NCI-H128 (cell line): ENCODE measurements around the gene MYMX.
A peak's percentile ranks its signal among the peaks of the same experiment; 100 is the strongest.

Experiments
- DNase-seq: peaks from one replicate; lab custom pipeline; 2025; ENCODE audit not compliant: unreplicated experiment; lab: John Stamatoyannopoulos, UW

MYMX gene

DNA sequence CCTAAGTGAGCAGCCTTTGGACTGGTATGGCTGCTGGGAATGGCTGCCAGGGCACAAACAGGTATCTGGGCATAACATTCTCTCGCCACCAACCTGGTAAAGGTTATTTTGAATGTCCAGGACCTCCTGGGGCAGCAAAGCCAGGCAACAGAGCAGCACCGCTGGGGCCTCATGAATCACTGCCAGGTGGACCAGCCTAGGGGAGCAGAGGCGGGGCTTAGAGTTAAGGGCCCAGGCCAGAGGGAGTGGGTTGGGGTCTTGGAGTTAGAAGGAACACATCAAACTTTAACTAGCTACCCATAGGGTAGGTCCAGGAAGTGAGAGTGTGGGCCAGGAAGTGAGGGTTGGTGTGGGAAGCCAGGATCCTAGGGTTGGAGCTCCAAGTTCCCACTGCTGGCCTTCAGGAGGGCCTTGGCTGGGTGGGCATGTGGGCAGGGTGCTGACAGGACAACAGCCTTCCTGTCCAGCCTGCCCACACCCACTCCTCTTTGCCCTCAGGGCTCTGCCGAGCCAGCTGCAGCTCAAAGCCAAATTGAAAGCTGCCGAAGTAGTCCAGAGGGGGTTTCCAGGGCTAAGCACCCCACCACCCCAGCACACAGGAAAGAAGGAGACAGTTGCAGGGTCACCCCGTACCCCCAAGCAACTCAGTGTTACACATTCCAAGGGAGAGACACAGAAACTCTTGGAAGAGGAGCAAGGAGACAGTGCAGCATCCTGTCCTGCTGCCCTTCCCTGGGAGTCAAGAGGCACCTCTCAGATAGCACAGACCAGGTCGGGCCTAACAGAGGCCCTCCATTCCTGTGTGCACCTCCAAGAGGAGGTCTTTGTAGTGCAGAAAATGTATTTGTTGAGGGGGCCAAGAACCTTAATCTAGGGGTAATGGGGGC is 46.0 kb downstream of the MYMX start:
- no peak for DNase-seq

DNA sequence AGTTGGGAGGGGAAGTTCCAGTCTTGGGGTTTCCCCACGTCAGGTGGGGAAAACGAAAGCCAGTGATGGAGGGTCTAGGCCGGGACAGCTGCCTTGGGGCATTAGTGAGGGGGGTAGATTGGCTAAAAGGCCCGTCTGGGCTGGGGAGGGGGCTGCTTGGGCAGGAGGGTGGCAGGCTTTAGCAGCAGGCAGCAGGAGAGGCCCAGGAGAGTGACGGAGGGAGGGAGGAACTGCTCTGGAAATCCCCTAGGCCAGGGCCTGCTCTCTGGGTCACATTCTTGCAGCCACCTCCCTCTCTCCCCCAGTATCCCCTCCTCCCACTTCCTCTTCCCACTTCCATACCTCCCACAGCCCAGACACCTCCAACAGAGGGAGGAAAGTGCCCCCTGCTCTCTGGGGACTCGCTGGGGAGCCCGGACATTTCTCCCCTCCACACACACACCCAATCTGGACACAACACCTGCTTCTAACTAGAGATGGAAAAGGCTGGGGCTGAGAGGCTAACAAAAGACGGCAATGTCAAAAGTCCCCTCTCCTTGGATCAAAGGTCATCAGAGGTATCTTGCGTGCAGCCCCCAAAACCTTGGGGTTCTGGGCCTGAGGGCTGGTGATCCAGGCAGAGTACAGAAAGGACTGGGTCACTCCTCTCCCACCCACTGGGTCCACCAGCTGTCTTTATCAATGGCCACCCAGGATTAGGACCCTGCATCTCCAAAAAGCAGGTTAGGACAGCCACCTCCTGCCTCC is 46.8 kb downstream of the MYMX start:
- no peak for DNase-seq

- DNase-seq: peak; percentile 6
Observed at GRCh38 chr6:44264154-44265006, 47.7 kb downstream of the MYMX start.

DNA sequence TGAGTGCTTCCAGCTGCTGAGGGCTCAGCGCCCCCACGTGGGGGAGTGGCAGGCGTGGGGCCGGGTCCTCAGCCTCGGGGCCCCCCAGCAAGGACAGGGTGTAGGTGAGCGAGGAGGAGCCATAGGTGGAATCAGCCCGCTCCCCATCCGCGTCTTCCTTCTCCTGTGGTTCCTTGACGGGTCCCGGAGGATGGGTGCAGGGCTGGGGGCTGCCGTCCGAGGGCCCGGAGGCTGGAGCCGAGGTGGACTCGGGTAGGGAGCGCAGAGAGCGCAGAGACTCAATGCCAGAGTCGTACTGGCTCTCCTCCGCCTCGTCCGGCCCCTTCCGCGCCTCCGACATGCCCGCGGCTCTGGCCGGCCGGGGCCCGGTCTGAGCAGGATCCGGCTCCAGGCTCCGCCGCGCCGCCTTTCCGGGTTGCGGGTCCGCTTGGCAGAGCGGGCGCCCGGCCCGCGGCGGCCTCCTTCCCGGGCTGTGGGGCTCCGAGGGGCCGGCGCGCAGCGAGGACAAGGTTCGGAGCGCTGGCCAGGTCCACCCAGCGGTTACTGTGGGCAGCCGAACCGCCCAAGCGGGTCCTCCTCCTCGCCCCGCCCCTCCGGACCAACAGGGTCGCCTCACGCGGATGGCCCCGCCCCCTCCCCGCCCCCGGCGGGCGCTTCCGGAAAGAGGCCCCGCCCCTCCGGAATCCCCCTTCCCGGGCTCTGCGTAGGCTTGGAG is 48.4 kb downstream of the MYMX start, which contains the start of gene NFKBIE:
TSS of gene NFKBIE (minus strand) at position 545 of the 715 bp plus-strand sequence. CDS start at position 340, 205 bp downstream.
- peak; percentile 59 for DNase-seq

- no peak for DNase-seq
Observed at GRCh38 chr6:44265722-44266233, 49.1 kb downstream of the MYMX start.

DNA sequence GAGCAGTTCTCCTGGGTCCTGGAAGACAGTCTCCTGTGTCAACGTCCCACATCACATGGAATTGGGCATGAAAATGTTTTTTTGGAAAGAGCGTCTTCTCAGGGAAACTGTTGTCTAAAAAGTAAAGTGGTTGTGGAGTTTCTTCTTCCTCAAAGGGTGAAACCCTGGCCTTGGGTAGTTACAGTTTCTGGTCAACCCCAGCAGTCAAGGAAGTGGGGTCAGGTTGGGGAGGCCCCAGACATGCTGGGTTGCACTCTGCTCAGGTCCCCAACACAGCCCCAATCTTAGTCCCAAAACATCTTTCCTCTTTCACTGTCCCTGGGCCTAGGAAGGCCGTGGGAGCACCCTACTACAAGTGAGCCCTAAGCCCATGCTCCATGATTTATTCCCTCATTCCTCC is 49.6 kb downstream of the MYMX start:
- no peak for DNase-seq

DNA sequence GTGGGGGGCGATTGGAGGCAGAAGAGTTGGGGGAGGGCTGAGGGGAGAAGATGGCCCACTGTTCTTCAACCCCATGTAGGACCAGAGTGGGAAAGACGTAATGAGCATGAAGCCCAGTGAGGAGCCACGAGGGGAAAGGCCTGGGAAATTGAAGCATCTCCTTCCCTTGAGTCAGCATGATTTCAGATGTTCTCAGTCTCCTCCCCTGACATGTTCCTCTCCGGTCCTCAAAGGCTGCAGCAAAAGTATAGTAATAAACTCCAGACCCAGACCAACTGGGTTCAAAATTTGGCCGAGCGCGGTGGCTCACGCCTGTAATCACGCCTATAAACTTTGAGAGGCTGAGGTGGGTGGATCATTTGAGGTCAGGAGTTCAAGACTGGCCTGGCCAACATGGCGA is 50.5 kb downstream of the MYMX start:
- DNase-seq: no peak
